ENCODE data around the gene MDC1. TPM values are rescaled to one million over a fixed set of nuclear protein-coding genes. Genes with fewer than 3 reads are reported as not detected.

Gene MDC1
- polyA plus RNA-seq, 3 donors: 0.27 to 4.5 (median 0.34) TPM

DNA sequence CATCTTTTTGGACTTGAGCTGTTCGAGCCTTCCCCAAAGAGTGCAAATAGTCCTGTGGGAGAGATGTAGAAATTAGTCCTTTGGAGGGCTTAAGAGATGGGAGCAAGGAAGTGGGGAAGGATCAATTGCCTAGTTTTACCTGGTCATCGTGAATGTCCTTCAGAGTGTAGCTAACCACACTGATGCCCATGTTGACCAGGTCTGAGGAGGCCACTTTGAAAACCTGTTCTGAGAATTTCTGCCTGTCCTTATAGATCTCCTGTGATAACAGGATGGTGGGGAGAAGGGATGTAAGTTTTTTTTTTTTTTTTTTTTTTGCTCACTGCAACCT lies 23.4 kb upstream of the MDC1 start:
- Histone ChIP-seq H3K27me3 (ENCODE audit: control insufficient read depth in 2 of 2, insufficient read depth in 2 of 2, low read length in 2 of 2) (peaks cover 0 to 4% of the 10 kb centered on the region in 2 donors), H3K27ac (ENCODE audit: low read depth in 1 of 2, low read length in 2 of 2) (no peak overlapping the region), H3K9ac (ENCODE audit: insufficient read depth, low read length, poor library complexity, severe bottlenecking) (no peak overlapping the region), H3K4me2 (replicated peaks; ENCODE audit: extremely low read depth, low read length, poor library complexity, severe bottlenecking) (no peak overlapping the region), H2AFZ (ENCODE audit: insufficient read depth, low read depth, low read length, poor library complexity, severe bottlenecking) (no peak overlapping the region), H3K36me3 (replicated peaks in 1 of 2; ENCODE audit: control insufficient read depth in 1 of 2, insufficient read depth in 2 of 2, low read length in 2 of 2) (peaks cover 19 to 42% of the 10 kb centered on the region in 2 donors), H4K20me1 (ENCODE audit: insufficient read depth, low read length) (peaks cover 68% of the 10 kb centered on the region), H3K4me1 (ENCODE audit: control insufficient read depth in 1 of 2, insufficient read depth in 2 of 2, low read length in 2 of 2) (peaks cover 41 to 68% of the 10 kb centered on the region in 2 donors), H3K79me2 (ENCODE audit: insufficient read depth, low read length) (peaks cover 43% of the 10 kb centered on the region), H3K9me3 (replicated peaks in 1 of 2; ENCODE audit: control insufficient read depth in 1 of 2, insufficient read depth in 1 of 2, low read length in 2 of 2) (no peaks in the 10 kb centered on the region), H3K4me3 (replicated peaks in 1 of 3; ENCODE audit: low read depth in 2 of 3, low read length in 3 of 3) (no peak overlapping the region)
- TF ChIP-seq, protein P1, sequence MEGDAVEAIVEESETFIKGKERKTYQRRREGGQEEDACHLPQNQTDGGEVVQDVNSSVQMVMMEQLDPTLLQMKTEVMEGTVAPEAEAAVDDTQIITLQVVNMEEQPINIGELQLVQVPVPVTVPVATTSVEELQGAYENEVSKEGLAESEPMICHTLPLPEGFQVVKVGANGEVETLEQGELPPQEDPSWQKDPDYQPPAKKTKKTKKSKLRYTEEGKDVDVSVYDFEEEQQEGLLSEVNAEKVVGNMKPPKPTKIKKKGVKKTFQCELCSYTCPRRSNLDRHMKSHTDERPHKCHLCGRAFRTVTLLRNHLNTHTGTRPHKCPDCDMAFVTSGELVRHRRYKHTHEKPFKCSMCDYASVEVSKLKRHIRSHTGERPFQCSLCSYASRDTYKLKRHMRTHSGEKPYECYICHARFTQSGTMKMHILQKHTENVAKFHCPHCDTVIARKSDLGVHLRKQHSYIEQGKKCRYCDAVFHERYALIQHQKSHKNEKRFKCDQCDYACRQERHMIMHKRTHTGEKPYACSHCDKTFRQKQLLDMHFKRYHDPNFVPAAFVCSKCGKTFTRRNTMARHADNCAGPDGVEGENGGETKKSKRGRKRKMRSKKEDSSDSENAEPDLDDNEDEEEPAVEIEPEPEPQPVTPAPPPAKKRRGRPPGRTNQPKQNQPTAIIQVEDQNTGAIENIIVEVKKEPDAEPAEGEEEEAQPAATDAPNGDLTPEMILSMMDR (IDR thresholded peaks at IDR 0.05): no peak
- peaks cover 44 to 51% of the 10 kb centered on the region in 2 donors for H3K36me3 Mint-ChIP-seq
- intact Hi-C loops (cut with micrococcal nuclease): loop anchor here (5.0 to 10.0 kb wide), 5 partner anchors 37 to 344 kb away; partner anchors contain the start of genes MRPS18B (in 1 of the 2) and PPP1R10 (in 1 of the 2)
- peaks cover 1 to 6% (median 2%) of the 10 kb centered on the region in 3 donors for H3K27me3 Mint-ChIP-seq (ENCODE audit: low read depth in 3 of 3)
- peak in 1 of 3 donors; percentile 24 for DNase-seq
- H3K4me1 Mint-ChIP-seq: peaks cover 65% of the 10 kb centered on the region
- WGBS (ENCODE audit: insufficient coverage): 100% methylated on average over 2 of the region's 2 CpGs
- no peak overlapping the region for H3K4me3 Mint-ChIP-seq
- peak overlapping the region in 1 of 7 donors; percentile 21 for H3K27ac Mint-ChIP-seq
- peaks cover 0 to 3% (median 0%) of the 10 kb centered on the region in 7 donors for H3K9me3 Mint-ChIP-seq

DNA sequence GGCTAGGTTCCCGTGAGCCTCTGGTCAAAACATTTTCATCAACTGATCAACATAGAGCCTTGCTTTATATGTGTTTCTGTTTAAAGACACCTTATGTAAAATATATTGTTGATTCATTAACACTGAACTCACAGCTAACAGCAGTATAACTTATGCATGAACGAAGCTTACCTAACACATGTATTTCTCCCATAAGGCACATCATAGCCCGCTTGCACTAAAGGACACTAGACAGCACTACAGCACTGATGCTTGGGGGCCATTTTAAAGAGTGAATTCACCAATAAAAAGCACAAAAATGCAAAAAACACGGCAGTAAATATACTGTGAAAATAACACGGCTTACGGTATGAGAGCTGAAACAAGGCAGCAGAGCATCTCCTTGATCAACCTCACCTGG lies 21.5 kb upstream of the MDC1 start:
- Histone ChIP-seq H3K4me1 (ENCODE audit: control insufficient read depth in 1 of 2, insufficient read depth in 2 of 2, low read length in 2 of 2) (peaks cover 40 to 59% of the 10 kb centered on the region in 2 donors), H3K36me3 (replicated peaks in 1 of 2; ENCODE audit: control insufficient read depth in 1 of 2, insufficient read depth in 2 of 2, low read length in 2 of 2) (peaks cover 33 to 61% of the 10 kb centered on the region in 2 donors), H2AFZ (ENCODE audit: insufficient read depth, low read depth, low read length, poor library complexity, severe bottlenecking) (no peak overlapping the region), H3K4me3 (replicated peaks in 1 of 3; ENCODE audit: low read depth in 2 of 3, low read length in 3 of 3) (no peak overlapping the region), H3K79me2 (ENCODE audit: insufficient read depth, low read length) (peaks cover 36% of the 10 kb centered on the region), H3K9ac (ENCODE audit: insufficient read depth, low read length, poor library complexity, severe bottlenecking) (no peak overlapping the region), H3K9me3 (replicated peaks in 1 of 2; ENCODE audit: control insufficient read depth in 1 of 2, insufficient read depth in 1 of 2, low read length in 2 of 2) (no peaks in the 10 kb centered on the region), H3K27ac (ENCODE audit: low read depth in 1 of 2, low read length in 2 of 2) (no peak overlapping the region), H3K27me3 (ENCODE audit: control insufficient read depth in 2 of 2, insufficient read depth in 2 of 2, low read length in 2 of 2) (no peaks in the 10 kb centered on the region), H3K4me2 (replicated peaks; ENCODE audit: extremely low read depth, low read length, poor library complexity, severe bottlenecking) (no peak overlapping the region), H4K20me1 (ENCODE audit: insufficient read depth, low read length) (peaks cover 64% of the 10 kb centered on the region)
- no peak for DNase-seq
- 92% methylated on average over 5 of the region's 6 CpGs for WGBS (ENCODE audit: insufficient coverage)
- peaks cover 0 to 3% (median 0%) of the 10 kb centered on the region in 7 donors for H3K9me3 Mint-ChIP-seq
- H3K4me3 Mint-ChIP-seq: no peak overlapping the region
- peaks cover 0 to 4% (median 0%) of the 10 kb centered on the region in 3 donors for H3K27me3 Mint-ChIP-seq (ENCODE audit: low read depth in 3 of 3)
- no peak overlapping the region for H3K27ac Mint-ChIP-seq
- TF ChIP-seq, protein P1 (IDR thresholded peaks at IDR 0.05): no peak
- H3K36me3 Mint-ChIP-seq: peaks cover 56 to 67% of the 10 kb centered on the region in 2 donors
- H3K4me1 Mint-ChIP-seq: peaks cover 58% of the 10 kb centered on the region
- intact Hi-C loops (cut with micrococcal nuclease): no loop called here
